DOHH2 (cell line): ENCODE results near the gene NBPF1.
"Not testable (repeated sequence)": the region's sequence is repeated elsewhere in the genome, so short reads cannot be mapped to it uniquely, and the experiment has no call there.

Experiments used
- CTCF ChIP-seq: fragments of 200-600 bp; sonication (generic); IDR thresholded peaks from one replicate; pipeline ENCODE4 v1.5.1; 2014; ENCODE audit warnings: antibody characterized with exemption, mild to moderate bottlenecking, low read depth, low read length; ENCODE audit not compliant: poor library complexity, severe bottlenecking
- EZH2phosphoT487 ChIP-seq: fragments of 200-600 bp; sonication (generic); IDR thresholded peaks from 2 replicates; pipeline ENCODE4 v1.6.1; 2017; ENCODE audit warnings: borderline replicate concordance, mild to moderate bottlenecking, antibody characterized with exemption, low read length, moderate library complexity, mixed read lengths

GRCh38 chr1:16646716-16647115, 33.4 kb upstream of the NBPF1 start:
- not testable (repeated sequence) for TF ChIP-seq CTCF, EZH2phosphoT487
